Gastroesophageal sphincter (tissue), 3 donors: Measurements from ENCODE around the gene AKAP6.

Source experiments
- EP300 ChIP-seq: sonication (generic); formaldehyde crosslinking; IDR thresholded peaks from one replicate; pipeline ENCODE4 v1.6.1; 2017; ENCODE audit warnings: antibody characterized with exemption, mild to moderate bottlenecking
- POLR2A ChIP-seq, 2 donors: fragments of 450-650 bp; IDR thresholded peaks; one replicate each; pipeline ENCODE4 v1.6.1; 2017; ENCODE audit warnings: antibody characterized with exemption in 2 of 2, mild to moderate bottlenecking in 2 of 2, moderate library complexity in 1 of 2
- POLR2AphosphoS5 ChIP-seq: sonication (generic); formaldehyde crosslinking; IDR thresholded peaks from one replicate; pipeline ENCODE4 v1.6.1; 2017; ENCODE audit warnings: antibody characterized with exemption
- TF ChIP-seq, protein P1 (sequence below), 4 experiments: fragments of 200-600 bp in 2 of 4; fragments of 450-650 bp in 2 of 4; sonication (generic) in 1 of 4; IDR thresholded peaks; one replicate each; pipeline ENCODE4 v1.5.1; 2017 to 2019; ENCODE audit warnings: antibody characterized with exemption in 4 of 4, mild to moderate bottlenecking in 2 of 4, moderate library complexity in 2 of 4

DNA sequence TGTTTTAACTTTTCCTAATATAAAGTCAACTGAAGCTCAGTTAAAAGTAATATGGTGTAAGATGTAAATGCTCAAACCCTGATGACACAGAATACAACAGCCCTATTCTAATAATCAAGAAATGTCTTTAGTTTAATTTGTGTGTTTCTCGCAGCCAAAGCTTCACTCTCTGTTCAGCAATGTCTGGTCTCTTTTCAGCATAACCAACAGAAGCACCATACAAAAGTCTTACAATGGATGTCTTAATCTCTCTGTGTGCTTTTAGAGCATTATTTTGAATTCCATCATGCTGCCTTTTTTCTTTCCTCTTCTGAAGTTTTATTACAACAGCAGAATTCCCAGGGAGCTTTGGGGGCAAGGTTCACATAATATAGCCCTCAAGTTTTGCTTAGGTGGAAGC, 399.4 kb downstream of the AKAP6 start:
- TF ChIP-seq, protein P1, sequence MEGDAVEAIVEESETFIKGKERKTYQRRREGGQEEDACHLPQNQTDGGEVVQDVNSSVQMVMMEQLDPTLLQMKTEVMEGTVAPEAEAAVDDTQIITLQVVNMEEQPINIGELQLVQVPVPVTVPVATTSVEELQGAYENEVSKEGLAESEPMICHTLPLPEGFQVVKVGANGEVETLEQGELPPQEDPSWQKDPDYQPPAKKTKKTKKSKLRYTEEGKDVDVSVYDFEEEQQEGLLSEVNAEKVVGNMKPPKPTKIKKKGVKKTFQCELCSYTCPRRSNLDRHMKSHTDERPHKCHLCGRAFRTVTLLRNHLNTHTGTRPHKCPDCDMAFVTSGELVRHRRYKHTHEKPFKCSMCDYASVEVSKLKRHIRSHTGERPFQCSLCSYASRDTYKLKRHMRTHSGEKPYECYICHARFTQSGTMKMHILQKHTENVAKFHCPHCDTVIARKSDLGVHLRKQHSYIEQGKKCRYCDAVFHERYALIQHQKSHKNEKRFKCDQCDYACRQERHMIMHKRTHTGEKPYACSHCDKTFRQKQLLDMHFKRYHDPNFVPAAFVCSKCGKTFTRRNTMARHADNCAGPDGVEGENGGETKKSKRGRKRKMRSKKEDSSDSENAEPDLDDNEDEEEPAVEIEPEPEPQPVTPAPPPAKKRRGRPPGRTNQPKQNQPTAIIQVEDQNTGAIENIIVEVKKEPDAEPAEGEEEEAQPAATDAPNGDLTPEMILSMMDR (IDR thresholded peaks at IDR 0.05), result no peak
- TF ChIP-seq POLR2A (IDR thresholded peaks at IDR 0.05), result no peak
- TF ChIP-seq POLR2AphosphoS5, result no peak
- TF ChIP-seq EP300, result no peak
